ENCODE data around the gene ATP6V0B. TPM values are rescaled to one million over a fixed set of nuclear protein-coding genes. Genes with fewer than 3 reads are reported as not detected.

The ATP6V0B gene
- polyA plus RNA-seq, 1 donor from 2014 or later = 580 TPM

DNA sequence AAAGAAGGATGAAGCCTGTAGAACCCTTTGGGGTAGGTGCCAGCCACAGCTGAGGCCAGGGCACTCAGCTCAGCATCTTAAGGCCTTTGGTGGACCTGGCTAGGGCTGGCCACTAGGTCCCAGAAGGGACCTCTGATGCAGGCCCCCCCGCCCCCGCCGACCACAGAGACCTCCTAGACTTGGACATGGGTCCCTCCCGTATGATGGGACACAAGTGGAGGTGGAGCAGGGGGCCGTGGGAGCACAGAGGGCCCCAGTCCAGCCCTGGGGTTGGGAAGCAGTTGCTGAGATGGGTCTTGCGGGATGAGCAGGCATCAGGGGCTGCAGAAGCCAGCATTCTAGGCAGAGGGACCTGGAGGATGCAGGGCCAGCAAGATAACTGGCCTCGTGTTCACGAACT is 7.5 kb downstream of the ATP6V0B start:
- Histone ChIP-seq H2AFZ (ENCODE audit: low read depth, low read length) (no peak overlapping the region), H3K27ac (ENCODE audit: low read length) (no peak overlapping the region), H3K4me2 (ENCODE audit: low read length) (no peak overlapping the region), H3K9ac (ENCODE audit: low read length) (no peak overlapping the region), H3K9me2 (ENCODE audit: insufficient read depth, low read length) (no peaks in the 10 kb centered on the region), H3F3A (ENCODE audit: insufficient read depth, low read length, poor library complexity, severe bottlenecking) (no peaks in the 10 kb centered on the region), H3K4me3 (ENCODE audit: low read length) (no peak overlapping the region), H3K9me3 (ENCODE audit: low read length) (no peaks in the 10 kb centered on the region), H3K36me3 (ENCODE audit: insufficient read depth, low read length) (no peaks in the 10 kb centered on the region), H4K20me1 (ENCODE audit: insufficient read depth) (no peaks in the 10 kb centered on the region), H3K27me3 (ENCODE audit: insufficient read depth, low read depth, low read length) (no peaks in the 10 kb centered on the region), H3K79me2 (replicated peaks; ENCODE audit: insufficient read depth, low read length) (peaks cover 19% of the 10 kb centered on the region)
- TF ChIP-seq TAF1 (IDR thresholded peaks at IDR 0.05; ENCODE audit: low read depth) = no peak
- TF ChIP-seq, protein P1, sequence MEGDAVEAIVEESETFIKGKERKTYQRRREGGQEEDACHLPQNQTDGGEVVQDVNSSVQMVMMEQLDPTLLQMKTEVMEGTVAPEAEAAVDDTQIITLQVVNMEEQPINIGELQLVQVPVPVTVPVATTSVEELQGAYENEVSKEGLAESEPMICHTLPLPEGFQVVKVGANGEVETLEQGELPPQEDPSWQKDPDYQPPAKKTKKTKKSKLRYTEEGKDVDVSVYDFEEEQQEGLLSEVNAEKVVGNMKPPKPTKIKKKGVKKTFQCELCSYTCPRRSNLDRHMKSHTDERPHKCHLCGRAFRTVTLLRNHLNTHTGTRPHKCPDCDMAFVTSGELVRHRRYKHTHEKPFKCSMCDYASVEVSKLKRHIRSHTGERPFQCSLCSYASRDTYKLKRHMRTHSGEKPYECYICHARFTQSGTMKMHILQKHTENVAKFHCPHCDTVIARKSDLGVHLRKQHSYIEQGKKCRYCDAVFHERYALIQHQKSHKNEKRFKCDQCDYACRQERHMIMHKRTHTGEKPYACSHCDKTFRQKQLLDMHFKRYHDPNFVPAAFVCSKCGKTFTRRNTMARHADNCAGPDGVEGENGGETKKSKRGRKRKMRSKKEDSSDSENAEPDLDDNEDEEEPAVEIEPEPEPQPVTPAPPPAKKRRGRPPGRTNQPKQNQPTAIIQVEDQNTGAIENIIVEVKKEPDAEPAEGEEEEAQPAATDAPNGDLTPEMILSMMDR (IDR thresholded peaks at IDR 0.05; ENCODE audit: poor library complexity, severe bottlenecking) = no peak

DNA sequence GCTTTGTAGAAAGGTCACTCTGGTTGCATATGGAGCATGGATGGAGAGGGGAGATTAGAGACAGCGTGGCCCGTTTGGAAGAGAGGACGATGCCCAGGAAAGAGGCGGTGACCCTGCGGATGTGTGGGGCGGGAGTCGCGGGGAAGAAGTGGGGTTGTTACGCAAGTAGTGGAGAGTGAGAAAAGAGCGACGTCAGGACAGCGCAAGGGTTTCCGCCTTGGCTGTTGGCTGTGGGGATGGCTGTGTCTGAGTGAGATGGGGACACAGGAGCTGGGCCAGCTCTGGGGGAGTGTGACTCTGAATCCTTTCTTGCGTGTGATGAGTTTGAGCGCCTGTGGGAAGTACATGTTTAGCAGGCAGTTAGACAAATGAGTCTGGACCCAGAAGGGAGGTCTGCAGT is 8.0 kb downstream of the ATP6V0B start:
- H3K4me2 ChIP-seq (ENCODE audit: low read length) = no peak overlapping the region
- no peaks in the 10 kb centered on the region for H4K20me1 ChIP-seq (ENCODE audit: insufficient read depth)
- no peaks in the 10 kb centered on the region for H3K9me3 ChIP-seq (ENCODE audit: low read length)
- no peaks in the 10 kb centered on the region for H3K9me2 ChIP-seq (ENCODE audit: insufficient read depth, low read length)
- H3K27ac ChIP-seq (ENCODE audit: low read length) = no peak overlapping the region
- no peak for TF ChIP-seq EZH2 (IDR thresholded peaks at IDR 0.05; ENCODE audit: borderline replicate concordance, insufficient read depth, low read length, poor library complexity, severe bottlenecking)
- no peak for TF ChIP-seq POLR2AphosphoS5 (IDR thresholded peaks at IDR 0.05)
- no peak for TF ChIP-seq EP300 (conservative IDR thresholded peaks at IDR 0.05; ENCODE audit: poor library complexity, severe bottlenecking)
- H3K79me2 ChIP-seq (replicated peaks; ENCODE audit: insufficient read depth, low read length) = peaks cover 16% of the 10 kb centered on the region
- no peak overlapping the region for H3K4me3 ChIP-seq (ENCODE audit: low read length)
- no peak overlapping the region for H2AFZ ChIP-seq (ENCODE audit: low read depth, low read length)
- no peak overlapping the region for H3K9ac ChIP-seq (ENCODE audit: low read length)
- H3K36me3 ChIP-seq (ENCODE audit: insufficient read depth, low read length) = no peaks in the 10 kb centered on the region
- H3K27me3 ChIP-seq (ENCODE audit: insufficient read depth, low read depth, low read length) = no peaks in the 10 kb centered on the region
- no peaks in the 10 kb centered on the region for H3F3A ChIP-seq (ENCODE audit: insufficient read depth, low read length, poor library complexity, severe bottlenecking)

DNA sequence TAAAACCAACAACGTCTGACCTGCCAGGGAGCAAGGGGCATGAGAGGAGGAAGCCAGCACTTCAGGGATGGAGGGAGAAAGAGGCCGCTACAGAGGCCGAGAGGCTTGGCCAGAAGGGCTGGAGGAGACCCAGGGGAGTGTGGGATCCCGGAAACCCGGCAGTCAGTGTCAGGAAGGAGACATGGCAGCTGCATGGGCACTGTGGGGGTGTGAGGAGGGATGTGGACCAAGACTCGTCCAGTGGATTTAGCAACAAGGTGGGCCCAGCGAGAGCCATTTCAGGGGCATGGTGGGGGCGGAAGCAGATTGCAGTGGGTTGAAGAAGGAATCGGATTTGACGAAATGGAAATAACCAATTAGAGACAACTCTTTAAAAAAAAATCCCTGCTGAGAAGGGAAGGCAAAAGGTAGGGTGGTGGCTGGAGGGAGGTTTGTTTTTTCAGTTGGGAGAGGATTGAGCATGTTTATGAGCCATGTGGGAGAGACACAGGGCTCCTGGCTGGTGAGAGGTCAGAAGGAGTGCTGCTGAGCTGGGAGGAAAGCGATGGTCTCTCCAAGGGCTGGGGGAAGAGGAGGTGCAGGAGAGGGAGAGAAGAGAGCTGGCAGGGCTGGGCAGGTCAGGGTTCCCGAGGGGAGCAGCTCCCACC is 8.6 kb downstream of the ATP6V0B start:
- Histone ChIP-seq H3K4me3 (ENCODE audit: low read length) (no peak overlapping the region), H3K9ac (ENCODE audit: low read length) (no peak overlapping the region), H3K27me3 (ENCODE audit: insufficient read depth, low read depth, low read length) (no peaks in the 10 kb centered on the region), H3K79me2 (replicated peaks; ENCODE audit: insufficient read depth, low read length) (peaks cover 14% of the 10 kb centered on the region), H3K27ac (ENCODE audit: low read length) (no peak overlapping the region), H4K20me1 (ENCODE audit: insufficient read depth) (no peaks in the 10 kb centered on the region), H3K4me2 (ENCODE audit: low read length) (no peak overlapping the region), H3K36me3 (ENCODE audit: insufficient read depth, low read length) (no peaks in the 10 kb centered on the region), H2AFZ (ENCODE audit: low read depth, low read length) (no peak overlapping the region), H3K9me3 (ENCODE audit: low read length) (no peaks in the 10 kb centered on the region), H3F3A (ENCODE audit: insufficient read depth, low read length, poor library complexity, severe bottlenecking) (no peaks in the 10 kb centered on the region), H3K9me2 (ENCODE audit: insufficient read depth, low read length) (no peaks in the 10 kb centered on the region)
- TF ChIP-seq TAF1 (IDR thresholded peaks at IDR 0.05; ENCODE audit: low read depth) = no peak
- TF ChIP-seq MXI1 (conservative IDR thresholded peaks at IDR 0.05; ENCODE audit: poor library complexity, severe bottlenecking) = no peak
- TF ChIP-seq, protein P1 (IDR thresholded peaks at IDR 0.05; ENCODE audit: poor library complexity, severe bottlenecking) = no peak
- no peak for TF ChIP-seq EZH2 (IDR thresholded peaks at IDR 0.05; ENCODE audit: borderline replicate concordance, insufficient read depth, low read length, poor library complexity, severe bottlenecking)
- no peak for TF ChIP-seq RAD21 (conservative IDR thresholded peaks at IDR 0.05)
- TF ChIP-seq, protein P2, sequence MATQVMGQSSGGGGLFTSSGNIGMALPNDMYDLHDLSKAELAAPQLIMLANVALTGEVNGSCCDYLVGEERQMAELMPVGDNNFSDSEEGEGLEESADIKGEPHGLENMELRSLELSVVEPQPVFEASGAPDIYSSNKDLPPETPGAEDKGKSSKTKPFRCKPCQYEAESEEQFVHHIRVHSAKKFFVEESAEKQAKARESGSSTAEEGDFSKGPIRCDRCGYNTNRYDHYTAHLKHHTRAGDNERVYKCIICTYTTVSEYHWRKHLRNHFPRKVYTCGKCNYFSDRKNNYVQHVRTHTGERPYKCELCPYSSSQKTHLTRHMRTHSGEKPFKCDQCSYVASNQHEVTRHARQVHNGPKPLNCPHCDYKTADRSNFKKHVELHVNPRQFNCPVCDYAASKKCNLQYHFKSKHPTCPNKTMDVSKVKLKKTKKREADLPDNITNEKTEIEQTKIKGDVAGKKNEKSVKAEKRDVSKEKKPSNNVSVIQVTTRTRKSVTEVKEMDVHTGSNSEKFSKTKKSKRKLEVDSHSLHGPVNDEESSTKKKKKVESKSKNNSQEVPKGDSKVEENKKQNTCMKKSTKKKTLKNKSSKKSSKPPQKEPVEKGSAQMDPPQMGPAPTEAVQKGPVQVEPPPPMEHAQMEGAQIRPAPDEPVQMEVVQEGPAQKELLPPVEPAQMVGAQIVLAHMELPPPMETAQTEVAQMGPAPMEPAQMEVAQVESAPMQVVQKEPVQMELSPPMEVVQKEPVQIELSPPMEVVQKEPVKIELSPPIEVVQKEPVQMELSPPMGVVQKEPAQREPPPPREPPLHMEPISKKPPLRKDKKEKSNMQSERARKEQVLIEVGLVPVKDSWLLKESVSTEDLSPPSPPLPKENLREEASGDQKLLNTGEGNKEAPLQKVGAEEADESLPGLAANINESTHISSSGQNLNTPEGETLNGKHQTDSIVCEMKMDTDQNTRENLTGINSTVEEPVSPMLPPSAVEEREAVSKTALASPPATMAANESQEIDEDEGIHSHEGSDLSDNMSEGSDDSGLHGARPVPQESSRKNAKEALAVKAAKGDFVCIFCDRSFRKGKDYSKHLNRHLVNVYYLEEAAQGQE (IDR thresholded peaks at IDR 0.05; ENCODE audit: borderline replicate concordance) = no peak
- TF ChIP-seq SMC3 (conservative IDR thresholded peaks at IDR 0.05; ENCODE audit: poor library complexity) = no peak
- no peak for TF ChIP-seq POLR2AphosphoS5 (IDR thresholded peaks at IDR 0.05)
- TF ChIP-seq EP300 (conservative IDR thresholded peaks at IDR 0.05; ENCODE audit: poor library complexity, severe bottlenecking) = no peak

Measured in neural cell (in vitro differentiated cells).